Spleen (tissue), 11 donors: ENCODE data around the gene CDK19. TPM values are rescaled to one million over a fixed set of nuclear protein-coding genes. Genes with fewer than 3 reads are reported as not detected.
A peak's percentile ranks its signal among the peaks of the same experiment; 100 is the strongest.

Experiments
- DNase-seq: peaks from one replicate; pipeline ENCODE4 v3.0.0-alpha.2; 2020
- H3K27ac ChIP-seq, 8 donors: fragments of 200-600 bp; sonication (generic) in 7 of 8; 1 replicate in 4 of 8; 2 replicates in 4 of 8; pipeline versions ENCODE4 v1.5.0 to v1.8.0; 2016 to 2021; ENCODE audit warnings: inconsistent platforms in 4 of 8, mild to moderate bottlenecking in 4 of 8, moderate library complexity in 1 of 8
- H3K27me3 ChIP-seq, 7 donors: fragments of 200-600 bp; sonication (generic) in 6 of 7; replicated peaks in 1 of 7; 1 replicate in 4 of 7; 2 replicates in 3 of 7; pipeline versions ENCODE4 v1.5.0 to v1.8.0; 2016 to 2021; ENCODE audit warnings: inconsistent platforms in 3 of 7, mild to moderate bottlenecking in 1 of 7
- H3K36me3 ChIP-seq, 6 donors: fragments of 200-600 bp; sonication (generic) in 5 of 6; 1 replicate in 4 of 6; 2 replicates in 2 of 6; pipeline versions ENCODE4 v1.5.0 to v1.8.0; 2016 to 2021; ENCODE audit warnings: inconsistent platforms in 2 of 6
- H3K4me1 ChIP-seq, 6 donors: fragments of 200-600 bp; sonication (generic) in 5 of 6; 1 replicate in 3 of 6; 2 replicates in 3 of 6; pipeline versions ENCODE4 v1.5.0 to v1.8.0; 2016 to 2021; ENCODE audit warnings: inconsistent platforms in 3 of 6
- H3K4me3 ChIP-seq, 8 donors: fragments of 200-600 bp; sonication (generic) in 7 of 8; 1 replicate in 4 of 8; 2 replicates in 4 of 8; pipeline versions ENCODE4 v1.5.0 to v1.8.0; 2016 to 2021; ENCODE audit warnings: inconsistent platforms in 4 of 8, mild to moderate bottlenecking in 4 of 8, moderate library complexity in 2 of 8
- H3K9me3 ChIP-seq, 8 donors: fragments of 200-600 bp; sonication (generic) in 7 of 8; 1 replicate in 4 of 8; 2 replicates in 4 of 8; pipeline versions ENCODE4 v1.5.0 to v1.8.0; 2016 to 2021; ENCODE audit warnings: inconsistent platforms in 4 of 8
- CTCF ChIP-seq, 11 experiments: fragments of 200-600 bp in 7 of 11; fragments of 450-650 bp in 4 of 11; sonication (generic) in 4 of 11; IDR thresholded peaks in 8 of 11; conservative IDR thresholded peaks in 3 of 11; 1 replicate in 7 of 11; 2 replicates in 4 of 11; pipeline versions ENCODE4 v1.4.0 to v1.8.0; 2016 to 2021; ENCODE audit warnings: antibody characterized with exemption in 11 of 11, inconsistent platforms in 4 of 11, mild to moderate bottlenecking in 1 of 11
- POLR2A ChIP-seq, 3 donors: fragments of 450-650 bp; IDR thresholded peaks; one replicate each; pipeline ENCODE4 v1.5.1; 2017; ENCODE audit warnings: antibody characterized with exemption in 3 of 3, mild to moderate bottlenecking in 1 of 3
- POLR2AphosphoS5 ChIP-seq, 3 donors: sonication (generic); formaldehyde crosslinking; IDR thresholded peaks; one replicate each; pipeline ENCODE4 v1.5.1; 2017; ENCODE audit warnings: antibody characterized with exemption in 3 of 3
- WGBS, 5 donors: extraction: QIAGEN DNeasy Blood & Tissue Kit in 3 of 5; methylation state at CpG; one replicate each; pipeline versions ENCODE4 v1.1.5 to v1.1.7; 2013 to 2018; 5-methylcytosine and 5-hydroxymethylcytosine counted together
- intact Hi-C: fragments of 100-400 bp; cut with DNase I; formaldehyde crosslinking; loops from one replicate; pipeline ENCODE4 v1.15.0; 2023; ENCODE audit warnings: low total_unique reads
- polyA plus RNA-seq, 3 donors: library from polyadenylated mRNA; stranded (reverse); fragments of 200-250 nt; gene quantifications; one replicate each; pipeline ENCODE4 v1.2.1, GENCODE V29; 2013
- small RNA-seq, 4 donors: library from RNA; depleted of rRNA; stranded (forward); fragments of <200 nt; gene quantifications; one replicate each; pipeline ENCODE3, GENCODE V24; 2016
- total RNA-seq, 7 donors: library from RNA; depleted of rRNA in 3 of 7; stranded (reverse); fragments of >200 nt in 3 of 7; fragmentation: NEBNext Ultra II Directional in 4 of 7; extraction: Animal tissue kit (Norgen Biotek cat#: 25700) in 4 of 7; gene quantifications; one replicate each; pipeline versions ENCODE4 v1.1.0 to v1.2.1, GENCODE V29; 2016 to 2021
- donor health status: healthy with polysubstance abuse.
- donor health status: DM: no; HTN: no; CAD: no; lungs with moderate emphysema.
- donor health status: DM: no; HTN: no; CAD: no.
- donor health status: Bipolar disorder and iron deficiency.
- donor health status: healthy.
- donor health status: DM: no; HTN: no; CAD: no.
- donor health status: DM: yes; HTN: yes; CAD: no.

CDK19 gene
- total and polyA plus RNA-seq, 10 donors = 7.9 to 29.8 (median 21.7) TPM

- WGBS, 5 donors = 20 to 28% (median 22%) methylated on average over 6 of the region's 6 CpGs
- Histone ChIP-seq H3K27me3 (no peaks in the 10 kb centered on the region), H3K4me3 (no peak overlapping the region), H3K36me3 (no peaks in the 10 kb centered on the region), H3K27ac (peak overlapping the region in 4 of 8 donors; percentile 30 to 72 (median 41)), H3K4me1 (peaks cover 0 to 22% (median 8%) of the 10 kb centered on the region in 6 donors), H3K9me3 (peaks cover 0 to 5% (median 0%) of the 10 kb centered on the region in 8 donors)
- no peak for DNase-seq
- TF ChIP-seq POLR2A (IDR thresholded peaks at IDR 0.05) (no peak), CTCF (IDR thresholded peaks at IDR 0.05 in 8 of 11, conservative IDR thresholded peaks at IDR 0.05 in 3 of 11) (no peak), POLR2AphosphoS5 (IDR thresholded peaks at IDR 0.05) (no peak)
- intact Hi-C loops = no loop called here
Measured at GRCh38 chr6:110560239-110561007, 254.8 kb downstream of the CDK19 start.

Small RNA genes within 50 kb of the gene (small RNA-seq; reads per million reads assigned to genes)
- gene RNU6-1115P (0 reads per million in 4 donors), gene RNU6-957P (0 reads per million in 4 donors), gene SNORA40C (0 reads per million in 4 donors)

Other genes with a start within 250 kb of the CDK19 start
- 100 to 1,000 TPM in 1 of 7 donors, 10 to 100 TPM in 6; 44.8 to 102 (median 64.0) TPM for gene AMD1, start 59.3 kb upstream of the CDK19 start, total RNA-seq
- gene AMD1, start 59.3 kb upstream of the CDK19 start, polyA plus RNA-seq = 10 to 100 TPM; 20.7 to 44.9 (median 31.4) TPM
- 10 to 100 TPM; 27.7 to 54.5 (median 45.3) TPM for gene GTF3C6, start 143.2 kb upstream of the CDK19 start, total RNA-seq
- gene GTF3C6, start 143.2 kb upstream of the CDK19 start, polyA plus RNA-seq = 10 to 100 TPM; 46.1 to 61.5 (median 59.7) TPM
- 10 to 100 TPM; 16.2 to 21.8 (median 17.5) TPM for gene RPF2, start 166.6 kb upstream of the CDK19 start, total RNA-seq
- 10 to 100 TPM; 16.3 to 21.9 (median 17.7) TPM for gene RPF2, start 166.6 kb upstream of the CDK19 start, polyA plus RNA-seq